Measurements from ENCODE around the gene UBE2I. TPM values are rescaled to one million over a fixed set of nuclear protein-coding genes. Genes with fewer than 3 reads are reported as not detected.
"Not testable (repeated sequence)": the region's sequence is repeated elsewhere in the genome, so short reads cannot be mapped to it uniquely, and the experiment has no call there.

The UBE2I gene
- total and polyA plus RNA-seq, 8 donors = 30.0 to 57.9 (median 36.7) TPM

DNA sequence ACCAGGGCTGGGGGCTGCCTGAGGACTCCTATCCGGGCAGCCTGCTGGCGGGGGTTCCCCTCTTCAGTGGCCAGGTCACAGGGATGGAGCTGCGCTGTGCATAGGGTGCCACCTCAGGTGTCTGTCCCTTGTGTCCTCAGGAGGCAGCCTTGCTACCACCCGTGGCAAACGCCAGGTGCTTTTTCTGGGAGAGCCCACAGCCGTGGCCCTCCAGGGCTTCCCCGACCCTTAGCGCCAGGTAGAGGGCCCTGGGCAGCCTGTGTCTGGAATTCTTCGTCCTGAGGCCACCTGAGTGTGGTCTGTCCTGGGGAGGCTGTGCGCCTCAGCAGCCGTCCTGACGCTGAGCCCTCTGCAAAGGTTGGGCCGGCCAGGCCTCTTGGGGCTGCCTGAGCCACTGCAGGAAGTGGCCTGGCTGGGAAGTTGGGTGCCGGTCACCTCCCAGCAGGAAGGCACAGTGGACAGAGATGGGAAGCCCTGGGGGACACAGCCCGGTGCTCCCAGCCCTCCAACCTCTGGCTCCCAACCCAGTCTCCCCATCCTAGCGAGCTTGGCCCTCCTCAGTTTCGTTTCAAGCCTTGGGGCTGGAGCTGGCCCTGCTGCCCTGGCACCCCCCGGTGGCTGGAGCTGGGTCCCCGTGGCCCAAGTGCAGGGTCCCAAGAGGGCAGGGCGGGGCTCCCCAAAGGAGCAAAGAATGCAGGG is 16.4 kb downstream of the UBE2I start:
- TF ChIP-seq, protein P1, sequence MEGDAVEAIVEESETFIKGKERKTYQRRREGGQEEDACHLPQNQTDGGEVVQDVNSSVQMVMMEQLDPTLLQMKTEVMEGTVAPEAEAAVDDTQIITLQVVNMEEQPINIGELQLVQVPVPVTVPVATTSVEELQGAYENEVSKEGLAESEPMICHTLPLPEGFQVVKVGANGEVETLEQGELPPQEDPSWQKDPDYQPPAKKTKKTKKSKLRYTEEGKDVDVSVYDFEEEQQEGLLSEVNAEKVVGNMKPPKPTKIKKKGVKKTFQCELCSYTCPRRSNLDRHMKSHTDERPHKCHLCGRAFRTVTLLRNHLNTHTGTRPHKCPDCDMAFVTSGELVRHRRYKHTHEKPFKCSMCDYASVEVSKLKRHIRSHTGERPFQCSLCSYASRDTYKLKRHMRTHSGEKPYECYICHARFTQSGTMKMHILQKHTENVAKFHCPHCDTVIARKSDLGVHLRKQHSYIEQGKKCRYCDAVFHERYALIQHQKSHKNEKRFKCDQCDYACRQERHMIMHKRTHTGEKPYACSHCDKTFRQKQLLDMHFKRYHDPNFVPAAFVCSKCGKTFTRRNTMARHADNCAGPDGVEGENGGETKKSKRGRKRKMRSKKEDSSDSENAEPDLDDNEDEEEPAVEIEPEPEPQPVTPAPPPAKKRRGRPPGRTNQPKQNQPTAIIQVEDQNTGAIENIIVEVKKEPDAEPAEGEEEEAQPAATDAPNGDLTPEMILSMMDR (IDR thresholded peaks at IDR 0.05) = no peak
- no peaks in the 10 kb centered on the region for H3K9me3 ChIP-seq
- H3K4me1 ChIP-seq = no peaks in the 10 kb centered on the region
- no peak overlapping the region for H3K4me3 ChIP-seq
- 75 to 82% methylated on average over 18 to 20 of the region's 20 CpGs for WGBS, 2 donors
- FAIRE-seq = no peak
- intact Hi-C loops (cut with DNase I) = no loop called here
- ATAC-seq = peak in 1 of 4 donors; percentile 4
- H3K27ac ChIP-seq = no peak overlapping the region
- no peak for DNase-seq
- H3K27me3 ChIP-seq = no peaks in the 10 kb centered on the region
- H3K36me3 ChIP-seq = peaks cover 3 to 28% (median 10%) of the 10 kb centered on the region in 3 donors

DNA sequence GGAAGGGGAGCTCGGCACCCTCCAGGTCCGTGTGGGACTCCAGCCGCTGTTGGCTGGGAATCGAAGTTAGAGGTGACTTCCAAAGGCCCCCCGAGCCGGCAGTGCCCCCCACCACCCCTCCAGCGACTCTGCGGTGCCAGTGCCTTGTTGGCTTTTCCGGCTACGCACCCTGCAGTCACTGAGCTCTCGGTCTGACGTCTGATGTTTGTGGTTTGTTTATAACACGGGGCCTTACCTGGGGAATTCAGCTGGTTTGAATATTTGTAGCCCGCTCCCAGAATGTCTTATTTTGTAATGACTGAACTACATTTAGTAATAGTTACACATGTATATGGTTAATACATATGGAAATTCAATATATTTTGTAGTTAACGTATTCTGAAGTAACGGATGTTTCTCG is 17.0 kb downstream of the UBE2I start:
- DNase-seq (no peak), ATAC-seq (no peak), FAIRE-seq (no peak)
- intact Hi-C loops (cut with DNase I) = no loop called here
- no peak overlapping the region for H3K4me3 ChIP-seq
- H3K9me3 ChIP-seq = no peaks in the 10 kb centered on the region
- no peaks in the 10 kb centered on the region for H3K4me1 ChIP-seq
- no peaks in the 10 kb centered on the region for H3K27me3 ChIP-seq
- peaks cover 3 to 23% (median 6%) of the 10 kb centered on the region in 3 donors for H3K36me3 ChIP-seq
- H3K27ac ChIP-seq = no peak overlapping the region
- WGBS, 2 donors = 73 to 78% methylated on average over 17 of the region's 17 CpGs
- TF ChIP-seq, protein P1 (IDR thresholded peaks at IDR 0.05) = no peak

DNA sequence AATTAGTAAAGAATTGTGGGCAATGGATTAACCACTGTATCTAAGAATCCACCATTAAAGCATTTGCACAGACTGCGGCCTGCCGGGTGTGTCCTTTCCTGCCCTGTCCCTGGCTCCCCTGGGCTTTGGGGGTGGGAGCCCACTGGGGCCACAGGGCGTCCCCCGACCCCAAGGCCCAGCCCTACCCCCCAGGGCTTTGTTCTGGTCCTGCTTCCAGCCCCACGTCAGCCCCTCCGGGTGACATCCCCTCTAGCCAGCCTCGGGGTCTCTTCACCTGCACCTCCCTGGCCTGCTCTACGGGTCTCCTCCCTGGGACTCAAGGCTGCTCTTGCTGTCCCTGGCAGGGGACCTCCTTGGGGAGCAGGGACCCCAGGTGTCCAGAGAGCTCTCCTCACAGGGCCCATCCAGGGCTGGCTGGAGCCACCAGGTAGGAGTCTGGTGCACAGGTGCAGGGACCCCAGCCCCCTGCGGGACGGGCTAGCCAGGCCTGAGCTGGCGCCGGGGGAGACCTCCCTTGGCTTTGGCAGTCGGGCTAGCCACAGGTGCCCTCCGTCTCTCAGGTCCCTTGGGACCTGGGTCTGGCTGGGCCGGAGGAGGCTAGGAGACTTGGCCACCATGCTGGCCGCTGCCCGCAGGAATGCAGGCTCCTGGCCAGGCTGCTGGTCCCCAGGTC is 17.6 kb downstream of the UBE2I start:
- ATAC-seq (no peak), DNase-seq (no peak), FAIRE-seq (no peak)
- Histone ChIP-seq H3K4me3 (no peak overlapping the region), H3K9me3 (no peaks in the 10 kb centered on the region), H3K27ac (no peak overlapping the region), H3K27me3 (no peaks in the 10 kb centered on the region), H3K4me1 (peaks cover 0 to 2% (median 0%) of the 10 kb centered on the region in 3 donors), H3K36me3 (peaks cover 3 to 18% (median 6%) of the 10 kb centered on the region in 3 donors)
- intact Hi-C loops (cut with DNase I) = no loop called here
- WGBS, 2 donors = 81 to 82% methylated on average over 17 of the region's 17 CpGs
- TF ChIP-seq, protein P1 (IDR thresholded peaks at IDR 0.05) = no peak

DNA sequence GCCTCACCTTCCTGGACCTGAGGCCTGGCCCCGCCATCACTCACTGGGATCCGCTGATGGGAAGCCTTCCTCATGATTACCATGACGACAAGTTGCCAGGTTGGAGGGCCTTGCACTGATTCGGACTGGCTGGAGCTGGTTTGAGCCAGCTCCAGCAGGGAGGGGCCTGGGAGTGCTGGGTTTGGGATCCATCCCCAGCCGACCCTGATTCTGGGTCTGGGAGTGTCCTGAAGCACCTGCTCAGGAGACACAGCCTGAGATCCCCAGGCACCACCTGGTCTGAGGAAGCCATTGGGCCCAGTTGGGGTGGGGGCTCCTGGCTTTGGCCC is 18.1 kb downstream of the UBE2I start:
- no peak overlapping the region for H3K27ac ChIP-seq
- H3K27me3 ChIP-seq = no peaks in the 10 kb centered on the region
- FAIRE-seq = no peak
- H3K36me3 ChIP-seq = peaks cover 3 to 14% (median 6%) of the 10 kb centered on the region in 3 donors
- TF ChIP-seq, protein P1 (IDR thresholded peaks at IDR 0.05) = no peak
- 66 to 70% methylated on average over 5 of the region's 5 CpGs for WGBS, 2 donors
- H3K4me1 ChIP-seq = peaks cover 0 to 7% (median 0%) of the 10 kb centered on the region in 3 donors
- intact Hi-C loops (cut with DNase I) = no loop called here
- no peak overlapping the region for H3K4me3 ChIP-seq
- no peak for DNase-seq
- no peaks in the 10 kb centered on the region for H3K9me3 ChIP-seq
- no peak for ATAC-seq

DNA sequence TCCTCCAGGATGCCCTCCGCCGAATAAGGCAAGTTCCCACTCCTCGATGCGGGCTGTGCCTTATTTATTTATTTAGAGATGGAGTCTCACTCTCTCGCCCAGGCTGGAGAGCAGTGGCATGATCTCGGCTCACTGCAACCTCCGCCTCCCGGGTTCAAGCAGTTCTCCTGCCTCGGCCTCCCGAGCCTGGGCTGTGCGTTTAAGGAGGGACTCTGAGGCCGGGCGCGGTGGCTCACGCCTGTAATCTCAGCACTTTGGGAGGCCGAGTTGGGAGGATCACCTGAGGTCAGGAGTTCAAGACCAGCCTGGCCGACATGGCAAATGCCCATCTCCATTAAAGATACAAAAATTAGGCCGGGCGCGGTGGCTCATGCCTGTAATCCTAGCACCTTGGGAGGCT is 18.7 kb downstream of the UBE2I start:
- H3K27me3 ChIP-seq; H3K4me3 ChIP-seq; intact Hi-C loops (cut with DNase I); H3K9me3 ChIP-seq; H3K4me1 ChIP-seq; H3K27ac ChIP-seq; DNase-seq; FAIRE-seq; ATAC-seq: not testable (repeated sequence)
- 88 to 90% methylated on average over 20 of the region's 20 CpGs for WGBS, 2 donors
- peaks cover 3 to 14% (median 6%) of the 10 kb centered on the region in 3 donors for H3K36me3 ChIP-seq

DNA sequence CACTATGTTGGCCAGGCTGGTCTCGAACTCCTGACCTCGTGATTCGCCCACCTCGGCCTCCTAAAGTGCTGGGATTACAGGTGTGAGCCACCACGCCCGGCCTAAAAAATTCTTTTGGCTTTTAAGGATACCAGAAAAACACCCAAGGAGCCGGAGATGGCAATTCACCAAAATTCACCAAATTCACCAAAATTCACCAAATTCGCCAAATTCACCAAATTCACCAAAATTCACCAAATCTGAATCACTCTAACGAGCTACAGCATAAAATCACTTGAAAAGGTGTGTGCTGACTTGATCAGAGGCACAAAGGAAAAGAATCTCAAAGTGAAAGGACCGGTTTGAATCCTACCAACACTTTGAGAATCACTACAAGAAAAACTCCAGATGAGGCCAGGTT is 19.5 kb downstream of the UBE2I start:
- H3K27me3 ChIP-seq; ATAC-seq; DNase-seq; H3K27ac ChIP-seq; intact Hi-C loops (cut with DNase I); H3K9me3 ChIP-seq; H3K4me3 ChIP-seq; FAIRE-seq: not testable (repeated sequence)
- Histone ChIP-seq H3K4me1 (peaks cover 1 to 16% (median 4%) of the 10 kb centered on the region in 3 donors), H3K36me3 (peaks cover 0 to 12% (median 0%) of the 10 kb centered on the region in 3 donors)
- WGBS, 2 donors = 87% methylated on average over 10 of the region's 10 CpGs

Measured in pancreas (tissue), 10 donors.